Endodermal cell (in vitro differentiated cells): ENCODE measurements around the gene CNOT3. TPM values are rescaled to one million over a fixed set of nuclear protein-coding genes. Genes with fewer than 3 reads are reported as not detected.
A peak's percentile ranks its signal among the peaks of the same experiment; 100 is the strongest.

ENCODE experiments used
- DNase-seq: peaks from one replicate; pipeline ENCODE4 v3.0.0-alpha.2; 2017
- H3K27ac ChIP-seq: 2 replicates; pipeline ENCODE4 v1.5.1; 2013; ENCODE audit warnings: mild to moderate bottlenecking, low read depth, low read length, moderate library complexity
- H3K27me3 ChIP-seq: 2 replicates; pipeline ENCODE4 v1.6.1; 2013; ENCODE audit warnings: mild to moderate bottlenecking, low read length, moderate library complexity; ENCODE audit not compliant: insufficient read depth, control insufficient read depth, poor library complexity, severe bottlenecking
- H3K36me3 ChIP-seq: 2 replicates; pipeline ENCODE4 v1.7.0; 2013; ENCODE audit warnings: mild to moderate bottlenecking, low read length, moderate library complexity; ENCODE audit not compliant: control insufficient read depth, insufficient read depth
- H3K4me1 ChIP-seq: one replicate; pipeline ENCODE4 v1.7.0; 2013; ENCODE audit warnings: low read length; ENCODE audit not compliant: control insufficient read depth, insufficient read depth
- H3K4me3 ChIP-seq: 2 replicates; pipeline ENCODE4 v1.5.1; 2013; ENCODE audit warnings: mild to moderate bottlenecking, low read length, moderate library complexity
- H3K9ac ChIP-seq: 2 replicates; pipeline ENCODE4 v1.6.1; 2013; ENCODE audit warnings: mild to moderate bottlenecking, low read length, moderate library complexity; ENCODE audit not compliant: poor library complexity, severe bottlenecking; ENCODE audit errors: extremely low read depth
- H3K9me3 ChIP-seq: 2 replicates; pipeline ENCODE4 v1.6.1; 2013; ENCODE audit warnings: mild to moderate bottlenecking, low read length, moderate library complexity; ENCODE audit not compliant: control insufficient read depth
- H3K27ac Mint-ChIP-seq: 2 replicates; pipeline ENCODE4 v1.8.0; 2020; ENCODE audit warnings: mixed read lengths
- H3K27me3 Mint-ChIP-seq: 2 replicates; pipeline ENCODE4 v1.8.0; 2021; ENCODE audit warnings: mild to moderate bottlenecking, mixed read lengths; ENCODE audit not compliant: insufficient read depth
- H3K36me3 Mint-ChIP-seq: 2 replicates; pipeline ENCODE4 v1.8.0; 2020; ENCODE audit warnings: low read depth, mixed read lengths
- H3K4me1 Mint-ChIP-seq: 2 replicates; pipeline ENCODE4 v1.8.0; 2020; ENCODE audit warnings: mixed read lengths
- H3K4me3 Mint-ChIP-seq: 2 replicates; pipeline ENCODE4 v1.8.0; 2020; ENCODE audit warnings: mild to moderate bottlenecking, moderate library complexity, mixed read lengths
- H3K9me3 Mint-ChIP-seq: 2 replicates; pipeline ENCODE4 v1.8.0; 2020; ENCODE audit warnings: mild to moderate bottlenecking, mixed read lengths
- CTCF ChIP-seq: fragments of 200-600 bp; sonication (generic); conservative IDR thresholded peaks from 2 replicates; pipeline ENCODE4 v1.5.0; 2021; ENCODE audit warnings: antibody characterized with exemption, mild to moderate bottlenecking
- WGBS, 2 experiments: methylation state at CpG; one replicate each; pipeline versions ENCODE4 v1.1.5 to v1.1.7; 2013; ENCODE audit warnings: missing lambda C conversion rate in 2 of 2, mixed read lengths in 1 of 2; ENCODE audit not compliant: insufficient coverage in 1 of 2, insufficient read length in 1 of 2; 5-methylcytosine and 5-hydroxymethylcytosine counted together
- total RNA-seq, 2 donors: library from RNA; stranded (reverse); fragmentation: NEBNext Ultra II Directional in 1 of 2; extraction: Animal tissue kit (Norgen Biotek cat#: 25700) in 1 of 2; gene quantifications; 2 replicates in 1 of 2; 3 replicates in 1 of 2; pipeline ENCODE4 v1.2.1, GENCODE V29; 2021

Gene CNOT3
- total RNA-seq, 2 donors from 2014 or later: 78.9 to 82.7 TPM

DNA sequence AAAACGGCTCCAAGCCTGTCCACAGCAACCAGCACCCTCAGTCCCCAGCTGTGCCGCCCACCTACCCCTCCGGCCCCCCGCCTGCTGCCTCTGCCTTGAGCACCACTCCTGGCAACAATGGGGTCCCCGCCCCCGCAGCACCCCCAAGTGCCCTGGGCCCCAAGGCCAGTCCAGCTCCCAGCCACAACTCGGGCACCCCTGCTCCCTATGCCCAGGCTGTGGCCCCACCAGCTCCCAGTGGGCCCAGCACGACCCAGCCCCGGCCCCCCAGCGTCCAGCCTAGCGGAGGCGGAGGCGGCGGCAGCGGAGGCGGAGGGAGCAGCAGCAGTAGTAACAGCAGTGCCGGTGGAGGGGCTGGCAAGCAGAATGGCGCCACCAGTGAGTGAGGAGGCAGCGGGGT, 10.6 kb downstream of the CNOT3 start:
- WGBS, 2 experiments: 91 to 97% methylated on average over 8 to 17 of the region's 19 CpGs
- no peak overlapping the region for H3K4me3 ChIP-seq
- H3K27me3 Mint-ChIP-seq: no peaks in the 10 kb centered on the region

GRCh38 chr19:54149021-54149812, 11.7 kb downstream of the CNOT3 start:
- TF ChIP-seq CTCF: no peak
- no peak for DNase-seq
- H3K9ac ChIP-seq: no peak overlapping the region
- H3K4me3 ChIP-seq: no peak overlapping the region
- peaks cover 90% of the 10 kb centered on the region for H3K36me3 ChIP-seq
- 92 to 96% methylated on average over 7 to 12 of the region's 12 CpGs for WGBS, 2 experiments
- H3K4me1 ChIP-seq: no peaks in the 10 kb centered on the region
- H3K9me3 Mint-ChIP-seq: no peaks in the 10 kb centered on the region
- H3K4me3 Mint-ChIP-seq: no peak overlapping the region
- H3K36me3 Mint-ChIP-seq: peaks cover 74% of the 10 kb centered on the region
- H3K9me3 ChIP-seq: no peaks in the 10 kb centered on the region
- H3K27ac ChIP-seq: no peak overlapping the region
- no peaks in the 10 kb centered on the region for H3K27me3 ChIP-seq
- peak overlapping the region; percentile 26 for H3K27ac Mint-ChIP-seq
- H3K27me3 Mint-ChIP-seq: no peaks in the 10 kb centered on the region
- H3K4me1 Mint-ChIP-seq: no peaks in the 10 kb centered on the region

More for the DNA sequence above, 10.6 kb downstream of the CNOT3 start:
- Histone ChIP-seq H3K9ac (no peak overlapping the region), H3K27ac (no peak overlapping the region), H3K9me3 (no peaks in the 10 kb centered on the region), H3K27me3 (no peaks in the 10 kb centered on the region), H3K36me3 (peaks cover 90% of the 10 kb centered on the region), H3K4me1 (no peaks in the 10 kb centered on the region)
- no peak overlapping the region for H3K4me3 Mint-ChIP-seq
- no peaks in the 10 kb centered on the region for H3K9me3 Mint-ChIP-seq
- no peak for DNase-seq
- TF ChIP-seq CTCF: no peak
- no peak overlapping the region for H3K27ac Mint-ChIP-seq
- peaks cover 76% of the 10 kb centered on the region for H3K36me3 Mint-ChIP-seq
- H3K4me1 Mint-ChIP-seq: no peaks in the 10 kb centered on the region

GRCh38 chr19:54151362-54152035, 13.9 kb downstream of the CNOT3 start:
- H3K9ac ChIP-seq: no peak overlapping the region
- no peaks in the 10 kb centered on the region for H3K4me1 Mint-ChIP-seq
- H3K27me3 Mint-ChIP-seq: no peaks in the 10 kb centered on the region
- peaks cover 74% of the 10 kb centered on the region for H3K36me3 Mint-ChIP-seq
- H3K27ac Mint-ChIP-seq: no peak overlapping the region
- H3K9me3 ChIP-seq: no peaks in the 10 kb centered on the region
- no peaks in the 10 kb centered on the region for H3K4me1 ChIP-seq
- H3K36me3 ChIP-seq: peaks cover 89% of the 10 kb centered on the region
- H3K4me3 ChIP-seq: no peak overlapping the region
- no peaks in the 10 kb centered on the region for H3K9me3 Mint-ChIP-seq
- H3K27ac ChIP-seq: no peak overlapping the region
- 94 to 97% methylated on average over 20 to 23 of the region's 23 CpGs for WGBS, 2 experiments
- H3K27me3 ChIP-seq: no peaks in the 10 kb centered on the region
- H3K4me3 Mint-ChIP-seq: no peak overlapping the region
- no peak for DNase-seq
- no peak for TF ChIP-seq CTCF
